HG02973 (cell line): ENCODE data around the gene CD22.

ENCODE experiments used
- ATAC-seq: cut with Tn5 transposase; IDR thresholded peaks from one replicate; pipeline ENCODE4 v1.9.1; 2021; ENCODE audit warnings: moderate library complexity; ENCODE audit not compliant: unreplicated experiment

The CD22 gene

GRCh38 chr19:35381318-35381717 is 52.3 kb downstream of the CD22 start:
- ATAC-seq, result no peak

GRCh38 chr19:35381926-35382325 is 52.9 kb downstream of the CD22 start:
- ATAC-seq, result no peak

GRCh38 chr19:35383536-35383935 is 54.5 kb downstream of the CD22 start:
- ATAC-seq, result no peak

- no peak for ATAC-seq
Observed at GRCh38 chr19:35388277-35389054, 59.5 kb downstream of the CD22 start.

- ATAC-seq, result no peak
Observed at GRCh38 chr19:35389192-35389861, 60.3 kb downstream of the CD22 start.

GRCh38 chr19:35392742-35393715 is 64.0 kb downstream of the CD22 start:
- no peak for ATAC-seq

GRCh38 chr19:35395382-35396199 is 66.6 kb downstream of the CD22 start:
- ATAC-seq, result no peak

- ATAC-seq, result no peak
Observed at GRCh38 chr19:35396240-35396885, 67.4 kb downstream of the CD22 start.
